Nephron (organoid): ENCODE data around the gene PHPT1.
A peak's percentile ranks its signal among the peaks of the same experiment; 100 is the strongest.
"Not testable (repeated sequence)": the region's sequence is repeated elsewhere in the genome, so short reads cannot be mapped to it uniquely, and the experiment has no call there.

ENCODE experiments used
- H3K27ac Mint-ChIP-seq, 3 experiments: 2 replicates each; pipeline ENCODE4 v1.8.0; 2020; ENCODE audit warnings: mixed read lengths in 3 of 3, mild to moderate bottlenecking in 2 of 3, moderate library complexity in 1 of 3
- H3K27me3 Mint-ChIP-seq: 2 replicates; pipeline ENCODE4 v1.8.0; 2021; ENCODE audit warnings: low read depth, mild to moderate bottlenecking, moderate library complexity, mixed read lengths
- H3K36me3 Mint-ChIP-seq: 2 replicates; pipeline ENCODE4 v1.8.0; 2020; ENCODE audit warnings: low read depth, mixed read lengths
- H3K4me1 Mint-ChIP-seq: 2 replicates; pipeline ENCODE4 v1.8.0; 2020; ENCODE audit warnings: mixed read lengths
- H3K4me3 Mint-ChIP-seq, 3 experiments: 2 replicates each; pipeline ENCODE4 v1.8.0; 2020; ENCODE audit warnings: mild to moderate bottlenecking in 3 of 3, mixed read lengths in 3 of 3, moderate library complexity in 2 of 3
- H3K9me3 Mint-ChIP-seq: 2 replicates; pipeline ENCODE4 v1.8.0; 2020; ENCODE audit warnings: mixed read lengths
- TF ChIP-seq, protein P1 (sequence below), 3 experiments: fragments of 200-600 bp; sonication (generic); IDR thresholded peaks; one replicate each; pipeline ENCODE4 v1.5.0; 2021; ENCODE audit warnings: antibody characterized with exemption in 3 of 3; ENCODE audit not compliant: unreplicated experiment in 3 of 3

Gene PHPT1

DNA sequence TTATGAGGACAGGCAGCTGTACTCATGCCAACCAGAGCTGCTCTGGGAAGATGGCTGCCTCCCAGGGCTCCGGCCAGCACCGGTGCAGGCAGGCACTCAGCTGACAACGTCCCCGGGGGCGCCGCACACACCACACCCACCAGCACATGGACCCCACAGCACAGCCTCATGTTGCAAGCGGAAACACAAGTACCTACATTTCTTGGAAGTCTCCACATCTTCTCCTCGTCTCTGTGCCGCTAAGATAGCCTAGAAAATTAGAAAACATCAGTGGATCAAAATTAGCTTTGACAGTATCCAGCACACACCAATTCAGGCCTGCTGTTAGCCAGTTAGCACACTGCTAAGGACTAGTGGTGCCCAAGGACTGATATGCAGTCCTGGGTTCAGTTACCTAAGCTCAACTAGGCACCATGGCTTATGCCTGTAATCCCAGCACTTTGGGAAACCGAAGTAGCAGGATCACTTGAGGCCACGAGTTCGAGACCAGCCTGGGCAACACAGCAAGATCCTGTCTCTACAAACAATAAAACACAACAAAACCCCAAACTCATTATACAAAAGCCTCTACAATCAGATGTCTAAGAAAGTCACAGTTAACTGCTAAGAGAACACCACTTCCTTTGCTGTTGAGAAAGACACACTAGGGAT, 14.5 kb downstream of the PHPT1 start:
- peaks cover 4% of the 10 kb centered on the region for H3K27me3 Mint-ChIP-seq
- H3K27ac Mint-ChIP-seq: no peak overlapping the region
- TF ChIP-seq, protein P1, sequence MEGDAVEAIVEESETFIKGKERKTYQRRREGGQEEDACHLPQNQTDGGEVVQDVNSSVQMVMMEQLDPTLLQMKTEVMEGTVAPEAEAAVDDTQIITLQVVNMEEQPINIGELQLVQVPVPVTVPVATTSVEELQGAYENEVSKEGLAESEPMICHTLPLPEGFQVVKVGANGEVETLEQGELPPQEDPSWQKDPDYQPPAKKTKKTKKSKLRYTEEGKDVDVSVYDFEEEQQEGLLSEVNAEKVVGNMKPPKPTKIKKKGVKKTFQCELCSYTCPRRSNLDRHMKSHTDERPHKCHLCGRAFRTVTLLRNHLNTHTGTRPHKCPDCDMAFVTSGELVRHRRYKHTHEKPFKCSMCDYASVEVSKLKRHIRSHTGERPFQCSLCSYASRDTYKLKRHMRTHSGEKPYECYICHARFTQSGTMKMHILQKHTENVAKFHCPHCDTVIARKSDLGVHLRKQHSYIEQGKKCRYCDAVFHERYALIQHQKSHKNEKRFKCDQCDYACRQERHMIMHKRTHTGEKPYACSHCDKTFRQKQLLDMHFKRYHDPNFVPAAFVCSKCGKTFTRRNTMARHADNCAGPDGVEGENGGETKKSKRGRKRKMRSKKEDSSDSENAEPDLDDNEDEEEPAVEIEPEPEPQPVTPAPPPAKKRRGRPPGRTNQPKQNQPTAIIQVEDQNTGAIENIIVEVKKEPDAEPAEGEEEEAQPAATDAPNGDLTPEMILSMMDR (IDR thresholded peaks at IDR 0.05; ENCODE audit: unreplicated experiment in 3 of 3): no peak
- peaks cover 10% of the 10 kb centered on the region for H3K9me3 Mint-ChIP-seq
- H3K36me3 Mint-ChIP-seq: peaks cover 15% of the 10 kb centered on the region
- peak overlapping the region; percentile 23 to 44 (median 41) for H3K4me3 Mint-ChIP-seq
- H3K4me1 Mint-ChIP-seq: peaks cover 4% of the 10 kb centered on the region

DNA sequence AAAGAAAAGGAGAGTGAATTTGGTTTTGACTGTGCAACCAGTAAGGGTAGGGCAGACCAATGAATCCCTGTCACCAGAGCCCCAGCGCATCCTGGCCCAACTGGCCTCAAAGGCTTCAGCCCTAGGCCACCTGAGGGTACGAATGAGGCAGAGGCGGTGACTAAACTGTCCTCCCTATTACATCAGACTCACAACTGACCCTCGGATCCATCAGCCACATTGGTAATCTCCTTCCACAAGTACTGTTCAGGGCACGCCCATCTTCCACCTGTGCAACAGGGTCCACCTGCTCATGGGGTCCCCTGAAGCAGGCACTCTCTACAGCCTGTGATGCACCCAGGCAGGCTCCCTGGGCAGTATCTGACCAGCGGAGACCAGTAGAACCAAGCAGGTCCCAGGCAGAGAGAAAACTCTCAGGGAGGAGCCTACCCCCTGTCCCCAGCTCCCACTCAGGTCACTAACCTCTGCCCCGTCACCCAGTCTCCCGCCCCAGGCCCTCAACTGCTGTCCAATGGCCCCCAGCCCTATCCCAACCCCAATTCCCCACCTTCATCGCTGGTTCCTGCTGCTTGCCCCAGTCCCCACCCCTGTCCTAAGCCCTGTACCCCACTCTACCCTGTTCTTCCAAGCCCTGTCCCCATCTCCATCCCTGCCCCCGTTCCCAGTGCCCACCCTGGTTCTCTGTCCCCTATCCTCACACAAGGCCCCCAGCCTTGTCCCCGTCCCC, 16.0 kb downstream of the PHPT1 start:
- Mint-ChIP-seq H3K4me1 (peaks cover 4% of the 10 kb centered on the region), H3K9me3 (peaks cover 15% of the 10 kb centered on the region), H3K4me3 (peak overlapping the region; percentile 88 to 91 (median 88)), H3K36me3 (peaks cover 21% of the 10 kb centered on the region), H3K27me3 (peaks cover 4% of the 10 kb centered on the region), H3K27ac (peak overlapping the region in 1 of 3 experiments; percentile 61)
- TF ChIP-seq, protein P1 (IDR thresholded peaks at IDR 0.05; ENCODE audit: unreplicated experiment in 3 of 3): no peak

DNA sequence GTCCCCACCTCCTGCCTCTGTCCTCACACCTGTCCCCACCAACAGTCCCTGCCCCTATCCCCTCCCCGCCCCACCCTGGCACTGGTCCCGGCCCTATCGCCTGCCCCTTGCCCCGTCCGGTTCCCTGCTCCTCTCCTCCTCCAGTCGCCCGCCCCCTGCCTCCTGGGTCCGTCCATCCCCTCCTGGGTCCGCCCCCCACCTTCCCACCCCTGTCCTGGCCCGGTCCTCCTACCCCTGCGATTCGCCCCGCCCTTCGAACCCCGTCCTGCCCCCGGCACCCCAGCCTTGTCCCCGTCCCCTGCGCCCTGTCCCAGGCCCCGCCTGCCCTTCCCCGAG, 16.5 kb downstream of the PHPT1 start:
- TF ChIP-seq, protein P1 (IDR thresholded peaks at IDR 0.05; ENCODE audit: unreplicated experiment in 3 of 3): no peak
- Mint-ChIP-seq H3K4me3 (peak overlapping the region; percentile 88 to 91 (median 88)), H3K27me3 (peaks cover 4% of the 10 kb centered on the region), H3K4me1 (peaks cover 4% of the 10 kb centered on the region), H3K36me3 (peaks cover 24% of the 10 kb centered on the region), H3K9me3 (peaks cover 18% of the 10 kb centered on the region), H3K27ac (peak overlapping the region in 2 of 3 experiments; percentile 57 to 61)

DNA sequence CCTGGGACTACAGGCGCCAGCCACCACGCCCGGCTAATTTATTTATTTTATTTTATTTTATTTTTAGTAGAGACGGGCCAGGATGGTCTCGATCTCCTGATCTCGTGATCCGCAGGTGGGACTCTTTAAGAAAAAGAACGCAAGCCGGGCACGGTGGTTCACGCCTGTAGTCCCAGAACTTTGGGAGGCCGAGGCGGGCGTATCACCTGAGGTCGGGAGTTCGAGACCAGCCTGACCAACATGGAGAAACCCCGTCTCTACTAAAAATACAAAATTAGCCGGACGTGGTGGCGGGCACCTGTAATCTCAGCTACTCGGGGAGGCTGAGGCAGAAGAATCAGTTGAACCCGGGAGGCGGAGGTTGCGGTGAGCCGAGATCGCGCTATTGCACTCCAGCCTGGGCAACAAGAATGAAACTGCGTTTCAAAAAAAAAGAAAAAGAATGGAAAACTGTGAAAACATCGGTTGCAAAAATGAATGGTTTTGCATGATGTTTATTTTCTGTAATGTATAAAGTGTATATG, 17.8 kb downstream of the PHPT1 start:
- peak overlapping the region; percentile 65 to 80 (median 70) for H3K4me3 Mint-ChIP-seq
- peaks cover 22% of the 10 kb centered on the region for H3K9me3 Mint-ChIP-seq
- H3K27ac Mint-ChIP-seq, H3K4me1 Mint-ChIP-seq, H3K27me3 Mint-ChIP-seq: not testable (repeated sequence)
- peaks cover 25% of the 10 kb centered on the region for H3K36me3 Mint-ChIP-seq

DNA sequence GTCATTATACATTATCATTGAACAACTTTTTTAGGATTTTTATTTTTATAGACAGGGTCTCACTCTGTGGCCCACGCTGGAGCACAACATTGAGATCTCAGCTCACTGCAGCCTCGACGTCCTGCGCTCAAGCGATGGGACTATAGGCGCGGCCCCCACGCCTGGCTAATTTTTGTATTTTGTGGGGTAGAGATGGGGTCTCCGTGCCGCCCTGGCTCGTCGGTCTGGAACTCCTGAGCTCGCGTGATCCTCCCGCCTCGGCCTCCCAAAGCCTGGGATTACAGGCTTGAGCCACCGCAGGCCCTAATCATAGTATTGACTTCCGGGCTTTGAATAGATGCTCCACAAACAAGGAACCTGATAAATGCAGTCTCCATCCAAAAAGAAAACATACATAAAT, 18.3 kb downstream of the PHPT1 start:
- TF ChIP-seq, protein P1 (IDR thresholded peaks at IDR 0.05; ENCODE audit: unreplicated experiment in 3 of 3): no peak
- Mint-ChIP-seq H3K4me1 (peaks cover 4% of the 10 kb centered on the region), H3K36me3 (peaks cover 25% of the 10 kb centered on the region), H3K9me3 (peaks cover 23% of the 10 kb centered on the region), H3K4me3 (peak overlapping the region; percentile 69 to 80 (median 70)), H3K27me3 (peaks cover 4% of the 10 kb centered on the region), H3K27ac (no peak overlapping the region)

DNA sequence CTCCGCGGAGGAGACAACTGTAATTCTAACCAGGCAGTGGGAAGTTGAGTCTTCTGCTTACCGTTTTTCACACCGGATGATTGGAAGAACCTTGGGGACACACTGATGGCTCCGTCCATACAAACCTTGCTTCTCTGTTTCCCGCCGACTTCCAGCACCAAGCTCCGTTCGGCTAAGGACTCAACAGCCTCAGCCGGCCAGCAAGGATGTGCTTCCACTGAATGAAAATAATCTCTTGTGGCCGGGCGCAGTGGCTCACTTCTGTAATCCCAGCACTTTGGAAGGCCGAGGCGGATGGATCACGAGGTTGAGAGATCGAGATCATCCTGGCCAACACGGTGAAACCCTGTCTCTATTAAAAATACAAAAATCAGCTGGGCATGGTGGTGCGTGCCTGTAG, 18.7 kb downstream of the PHPT1 start:
- H3K9me3 Mint-ChIP-seq: peaks cover 25% of the 10 kb centered on the region
- peaks cover 25% of the 10 kb centered on the region for H3K36me3 Mint-ChIP-seq
- H3K4me1 Mint-ChIP-seq: peaks cover 4% of the 10 kb centered on the region
- TF ChIP-seq, protein P1 (IDR thresholded peaks at IDR 0.05; ENCODE audit: unreplicated experiment in 3 of 3): no peak
- H3K27ac Mint-ChIP-seq: no peak overlapping the region
- peaks cover 4% of the 10 kb centered on the region for H3K27me3 Mint-ChIP-seq
- H3K4me3 Mint-ChIP-seq: peak overlapping the region; percentile 69 to 80 (median 70)
